Adrenal gland (tissue), 5 donors: Measurements from ENCODE around the gene DNAJB1.

Experiments
- POLR2A ChIP-seq, 2 donors: fragments of 450-650 bp; IDR thresholded peaks; one replicate each; pipeline ENCODE4 v1.6.1; 2017; ENCODE audit warnings: antibody characterized with exemption in 2 of 2, mild to moderate bottlenecking in 2 of 2, moderate library complexity in 1 of 2
- TF ChIP-seq, protein P1 (sequence below), 6 experiments: fragments of 450-650 bp in 4 of 6; fragments of 200-600 bp in 2 of 6; sonication (generic) in 1 of 6; IDR thresholded peaks; 1 replicate in 5 of 6; 2 replicates in 1 of 6; pipeline versions ENCODE4 v1.5.1 to v1.8.0; 2016 to 2021; ENCODE audit warnings: antibody characterized with exemption in 6 of 6, mild to moderate bottlenecking in 2 of 6, moderate library complexity in 1 of 6
- donor health status: DM: no; HTN: no; CAD: no.

DNA sequence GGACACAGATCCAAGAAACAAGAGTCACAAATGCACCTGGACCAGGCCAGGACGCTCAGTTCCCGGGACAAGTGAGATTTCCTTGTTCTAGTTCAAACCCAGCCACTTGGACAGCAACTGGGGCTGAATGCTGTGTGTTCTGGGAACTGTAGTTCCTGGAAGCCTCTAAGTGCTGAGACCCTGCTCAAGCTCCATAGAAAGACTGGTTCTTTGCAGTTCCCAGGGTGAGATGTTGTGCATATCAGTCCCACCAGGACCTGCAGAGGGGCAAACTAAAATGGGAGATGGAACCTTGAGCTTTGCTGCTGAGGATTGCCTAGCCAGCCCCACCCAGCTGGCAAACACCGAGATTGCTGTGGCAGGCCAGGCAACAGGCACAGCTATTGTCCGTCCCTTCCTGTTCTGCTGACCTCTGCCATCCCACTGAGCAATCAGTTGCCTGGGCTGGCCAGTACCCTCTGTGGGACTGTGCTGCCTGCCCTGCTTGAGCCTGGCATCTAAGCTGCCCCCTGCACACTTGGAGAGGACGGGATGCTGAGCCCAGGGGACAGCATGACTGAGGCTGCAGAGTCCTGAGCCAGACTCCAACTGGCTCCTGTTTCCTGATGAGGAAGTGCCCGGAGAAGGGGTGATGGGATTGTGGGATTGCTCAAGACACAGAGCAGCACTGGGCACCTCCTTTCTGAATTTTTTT lies 20.8 kb downstream of the DNAJB1 start:
- TF ChIP-seq, protein P1, sequence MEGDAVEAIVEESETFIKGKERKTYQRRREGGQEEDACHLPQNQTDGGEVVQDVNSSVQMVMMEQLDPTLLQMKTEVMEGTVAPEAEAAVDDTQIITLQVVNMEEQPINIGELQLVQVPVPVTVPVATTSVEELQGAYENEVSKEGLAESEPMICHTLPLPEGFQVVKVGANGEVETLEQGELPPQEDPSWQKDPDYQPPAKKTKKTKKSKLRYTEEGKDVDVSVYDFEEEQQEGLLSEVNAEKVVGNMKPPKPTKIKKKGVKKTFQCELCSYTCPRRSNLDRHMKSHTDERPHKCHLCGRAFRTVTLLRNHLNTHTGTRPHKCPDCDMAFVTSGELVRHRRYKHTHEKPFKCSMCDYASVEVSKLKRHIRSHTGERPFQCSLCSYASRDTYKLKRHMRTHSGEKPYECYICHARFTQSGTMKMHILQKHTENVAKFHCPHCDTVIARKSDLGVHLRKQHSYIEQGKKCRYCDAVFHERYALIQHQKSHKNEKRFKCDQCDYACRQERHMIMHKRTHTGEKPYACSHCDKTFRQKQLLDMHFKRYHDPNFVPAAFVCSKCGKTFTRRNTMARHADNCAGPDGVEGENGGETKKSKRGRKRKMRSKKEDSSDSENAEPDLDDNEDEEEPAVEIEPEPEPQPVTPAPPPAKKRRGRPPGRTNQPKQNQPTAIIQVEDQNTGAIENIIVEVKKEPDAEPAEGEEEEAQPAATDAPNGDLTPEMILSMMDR (IDR thresholded peaks at IDR 0.05) = no peak
- no peak for TF ChIP-seq POLR2A (IDR thresholded peaks at IDR 0.05)
